SK-N-SH (cell line): ENCODE measurements around the gene PRELID1.

Experiments
- FOXJ3 ChIP-seq: sonication (generic); formaldehyde crosslinking; IDR thresholded peaks from 2 replicates; pipeline ENCODE4 v1.5.1; 2020; ENCODE audit warnings: mild to moderate bottlenecking, missing genetic modification reagents
- NFIC ChIP-seq: IDR thresholded peaks from 2 replicates; pipeline ENCODE4 v1.4.0; 2012; ENCODE audit warnings: borderline replicate concordance
- TF ChIP-seq, protein P1 (sequence below): fragments of 200-600 bp; sonication (generic); IDR thresholded peaks from 2 replicates; pipeline ENCODE4 v1.6.1; 2017; ENCODE audit warnings: antibody characterized with exemption, mild to moderate bottlenecking, moderate library complexity
- TF ChIP-seq, protein P2 (sequence below): IDR thresholded peaks from 2 replicates; pipeline ENCODE4 v1.4.0; 2012; ENCODE audit warnings: low read depth, borderline replicate concordance

DNA sequence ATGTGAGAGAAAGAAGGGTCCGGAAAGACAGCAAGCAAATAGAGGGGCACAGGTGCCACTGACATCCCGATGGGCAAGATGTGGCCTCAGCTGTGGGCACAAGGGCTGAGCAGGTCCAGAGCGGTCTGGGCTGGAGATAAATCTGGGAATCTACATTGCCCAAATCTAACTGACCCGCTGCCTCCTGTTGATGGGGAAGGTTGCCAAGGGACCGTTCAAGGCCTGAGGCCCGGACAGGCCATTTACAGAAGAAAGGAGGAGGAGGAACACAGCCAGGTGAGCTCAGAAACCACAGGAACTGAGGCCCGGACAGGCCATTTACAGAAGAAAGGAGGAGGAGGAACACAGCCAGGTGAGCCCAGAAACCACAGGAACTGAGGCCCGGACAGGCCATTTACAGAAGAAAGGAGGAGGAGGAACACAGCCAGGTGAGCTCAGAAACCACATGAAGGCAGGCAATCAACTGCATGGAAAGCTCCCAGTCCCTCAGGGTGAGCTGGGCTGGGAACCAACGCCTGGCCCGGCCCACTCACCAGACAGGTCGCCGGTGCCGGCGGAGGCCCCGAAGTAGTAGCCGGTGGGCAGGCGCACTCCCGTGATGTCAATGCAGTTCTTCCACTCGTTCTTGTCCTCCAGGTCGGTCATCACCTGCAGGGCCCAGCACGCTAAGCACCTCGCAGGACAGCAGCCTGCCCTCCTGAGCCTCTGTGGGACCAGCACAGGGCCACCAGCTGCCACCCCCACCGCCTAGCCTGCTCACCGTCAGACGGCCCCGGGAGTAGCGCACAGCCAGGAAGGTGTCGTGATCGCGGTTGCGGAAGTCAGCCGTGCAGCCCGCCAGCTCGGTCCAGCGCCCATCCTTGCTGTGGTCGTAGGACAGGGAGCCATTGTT lies 33.2 kb downstream of the PRELID1 start:
- TF ChIP-seq, protein P1, sequence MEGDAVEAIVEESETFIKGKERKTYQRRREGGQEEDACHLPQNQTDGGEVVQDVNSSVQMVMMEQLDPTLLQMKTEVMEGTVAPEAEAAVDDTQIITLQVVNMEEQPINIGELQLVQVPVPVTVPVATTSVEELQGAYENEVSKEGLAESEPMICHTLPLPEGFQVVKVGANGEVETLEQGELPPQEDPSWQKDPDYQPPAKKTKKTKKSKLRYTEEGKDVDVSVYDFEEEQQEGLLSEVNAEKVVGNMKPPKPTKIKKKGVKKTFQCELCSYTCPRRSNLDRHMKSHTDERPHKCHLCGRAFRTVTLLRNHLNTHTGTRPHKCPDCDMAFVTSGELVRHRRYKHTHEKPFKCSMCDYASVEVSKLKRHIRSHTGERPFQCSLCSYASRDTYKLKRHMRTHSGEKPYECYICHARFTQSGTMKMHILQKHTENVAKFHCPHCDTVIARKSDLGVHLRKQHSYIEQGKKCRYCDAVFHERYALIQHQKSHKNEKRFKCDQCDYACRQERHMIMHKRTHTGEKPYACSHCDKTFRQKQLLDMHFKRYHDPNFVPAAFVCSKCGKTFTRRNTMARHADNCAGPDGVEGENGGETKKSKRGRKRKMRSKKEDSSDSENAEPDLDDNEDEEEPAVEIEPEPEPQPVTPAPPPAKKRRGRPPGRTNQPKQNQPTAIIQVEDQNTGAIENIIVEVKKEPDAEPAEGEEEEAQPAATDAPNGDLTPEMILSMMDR, result no peak
- TF ChIP-seq FOXJ3, result no peak
- no peak for TF ChIP-seq NFIC
- TF ChIP-seq, protein P2, sequence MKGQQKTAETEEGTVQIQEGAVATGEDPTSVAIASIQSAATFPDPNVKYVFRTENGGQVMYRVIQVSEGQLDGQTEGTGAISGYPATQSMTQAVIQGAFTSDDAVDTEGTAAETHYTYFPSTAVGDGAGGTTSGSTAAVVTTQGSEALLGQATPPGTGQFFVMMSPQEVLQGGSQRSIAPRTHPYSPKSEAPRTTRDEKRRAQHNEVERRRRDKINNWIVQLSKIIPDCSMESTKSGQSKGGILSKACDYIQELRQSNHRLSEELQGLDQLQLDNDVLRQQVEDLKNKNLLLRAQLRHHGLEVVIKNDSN, result no peak
